Anterior cingulate cortex (tissue), 58 donors: ENCODE results near the gene PRODH.
"Not testable (repeated sequence)": the region's sequence is repeated elsewhere in the genome, so short reads cannot be mapped to it uniquely, and the experiment has no call there.

ENCODE experiments used
- DNase-seq, 58 donors: peaks; one replicate each; lab custom pipeline; 2025; lab: John Stamatoyannopoulos, UW

Gene PRODH

GRCh38 chr22:18935889-18936529 lies at the start of gene PRODH:
Gene PRODH (minus strand): TSS chr22:18936293. CDS start chr22:18936287, 6 bp downstream.
- no peak for DNase-seq

- no peak for DNase-seq
Observed at GRCh38 chr22:18985780-18986179, 49.7 kb upstream of the PRODH start.

GRCh38 chr22:18984564-18984963 lies 48.5 kb upstream of the PRODH start:
- DNase-seq: no peak

- no peak for DNase-seq
Observed at GRCh38 chr22:18983120-18983651, 47.1 kb upstream of the PRODH start.

- DNase-seq: no peak
Observed at GRCh38 chr22:18980829-18981228, 44.7 kb upstream of the PRODH start.

GRCh38 chr22:18979957-18980356 lies 43.9 kb upstream of the PRODH start:
- DNase-seq: no peak

- no peak for DNase-seq
Observed at GRCh38 chr22:18978506-18978905, 42.4 kb upstream of the PRODH start.

GRCh38 chr22:18977824-18978425 lies 41.8 kb upstream of the PRODH start:
- DNase-seq: no peak

GRCh38 chr22:18976197-18976751 lies 40.2 kb upstream of the PRODH start:
- DNase-seq: no peak

- DNase-seq: no peak
Observed at GRCh38 chr22:18975434-18976196, 39.5 kb upstream of the PRODH start.

GRCh38 chr22:18974477-18975180 lies 38.5 kb upstream of the PRODH start:
- DNase-seq: no peak

GRCh38 chr22:18973264-18974031 lies 37.4 kb upstream of the PRODH start:
- DNase-seq: no peak

- not testable (repeated sequence) for DNase-seq
Observed at GRCh38 chr22:18972591-18972990, 36.5 kb upstream of the PRODH start.

- DNase-seq: not testable (repeated sequence)
Observed at GRCh38 chr22:18972029-18972428, 35.9 kb upstream of the PRODH start.

- peak in 1 of 58 donors; percentile 37 for DNase-seq
Observed at GRCh38 chr22:18971321-18971751, 35.2 kb upstream of the PRODH start.

GRCh38 chr22:18970948-18971315 lies 34.8 kb upstream of the PRODH start:
- DNase-seq: no peak

- DNase-seq: peak in 1 of 58 donors; percentile 10
Observed at GRCh38 chr22:18970176-18970947, 34.3 kb upstream of the PRODH start.

- DNase-seq: not testable (repeated sequence)
Observed at GRCh38 chr22:18969158-18969942, 33.3 kb upstream of the PRODH start.
